Activated CD4-positive, alpha-beta T cell treated with anti-CD3 and anti-CD28 coated beads for 48 hours (primary cell): ENCODE data around the gene RMND5B.
A peak's percentile ranks its signal among the peaks of the same experiment; 100 is the strongest.
"Not testable (repeated sequence)": the region's sequence is repeated elsewhere in the genome, so short reads cannot be mapped to it uniquely, and the experiment has no call there.

Source experiments
- DNase-seq: peaks from one replicate; pipeline ENCODE4 v3.0.0-alpha.2; 2020

The RMND5B gene

GRCh38 chr5:178114325-178115135 lies 16.3 kb upstream of the RMND5B start:
- peak; percentile 53 for DNase-seq

GRCh38 chr5:178115136-178115813 lies 15.5 kb upstream of the RMND5B start:
- no peak for DNase-seq

GRCh38 chr5:178115814-178116142 lies 15.0 kb upstream of the RMND5B start:
- DNase-seq, result no peak

GRCh38 chr5:178116143-178116885 lies 14.5 kb upstream of the RMND5B start:
- DNase-seq, result peak; percentile 60

GRCh38 chr5:178117923-178118701 lies 12.7 kb upstream of the RMND5B start:
- DNase-seq, result no peak

- no peak for DNase-seq
Measured at GRCh38 chr5:178119915-178120606, 10.8 kb upstream of the RMND5B start.

GRCh38 chr5:178120607-178121357 lies 10.0 kb upstream of the RMND5B start:
- peak; percentile 91 for DNase-seq

- no peak for DNase-seq
Measured at GRCh38 chr5:178121391-178122276, 9.2 kb upstream of the RMND5B start.

GRCh38 chr5:178122346-178122745 lies 8.5 kb upstream of the RMND5B start:
- no peak for DNase-seq

- DNase-seq, result no peak
Measured at GRCh38 chr5:178123094-178123965, 7.5 kb upstream of the RMND5B start.

GRCh38 chr5:178123966-178124925 lies 6.6 kb upstream of the RMND5B start:
- DNase-seq, result no peak

- no peak for DNase-seq
Measured at GRCh38 chr5:178125253-178125906, 5.4 kb upstream of the RMND5B start.

GRCh38 chr5:178126556-178126955 lies 4.3 kb upstream of the RMND5B start:
- DNase-seq, result no peak

GRCh38 chr5:178127300-178128009 lies 3.4 kb upstream of the RMND5B start:
- not testable (repeated sequence) for DNase-seq

- no peak for DNase-seq
Measured at GRCh38 chr5:178129296-178129695, 1.5 kb upstream of the RMND5B start.

- not testable (repeated sequence) for DNase-seq
Measured at GRCh38 chr5:178130234-178130575, 609 bp upstream of the RMND5B start.

GRCh38 chr5:178131446-178131996 lies 707 bp downstream of the RMND5B start:
- no peak for DNase-seq
